Measurements from ENCODE around the gene RTL10.

GRCh38 chr22:19811811-19812771 is 42.6 kb downstream of the RTL10 start:
- TF ChIP-seq CTCF (IDR thresholded peaks at IDR 0.05; ENCODE audit: poor library complexity): no peak
- TF ChIP-seq EZH2 (IDR thresholded peaks at IDR 0.05; ENCODE audit: borderline replicate concordance): no peak
- no peak for TF ChIP-seq EZH2phosphoT487 (IDR thresholded peaks at IDR 0.05; ENCODE audit: low read depth, severe bottlenecking, unreplicated experiment)
